ENCODE data around the gene COQ2.
"Not testable (repeated sequence)": the region's sequence is repeated elsewhere in the genome, so short reads cannot be mapped to it uniquely, and the experiment has no call there.

The COQ2 gene

GRCh38 chr4:83283181-83283580 is 1.4 kb downstream of the COQ2 start:
- no peak for DNase-seq (ENCODE audit: low spot score)

GRCh38 chr4:83282049-83282535 is 2.5 kb downstream of the COQ2 start:
- DNase-seq (ENCODE audit: low spot score) = peak; percentile 41

- no peak for DNase-seq (ENCODE audit: low spot score)
Observed at GRCh38 chr4:83281307-83281706, 3.3 kb downstream of the COQ2 start.

- DNase-seq (ENCODE audit: low spot score) = no peak
Observed at GRCh38 chr4:83276299-83277040, 8.1 kb downstream of the COQ2 start.

- not testable (repeated sequence) for DNase-seq (ENCODE audit: low spot score)
Observed at GRCh38 chr4:83273926-83274325, 10.7 kb downstream of the COQ2 start.

- DNase-seq (ENCODE audit: low spot score) = no peak
Observed at GRCh38 chr4:83272900-83273299, 11.7 kb downstream of the COQ2 start.

- DNase-seq (ENCODE audit: low spot score) = no peak
Observed at GRCh38 chr4:83269256-83269655, 15.3 kb downstream of the COQ2 start.

GRCh38 chr4:83268491-83268890 is 16.1 kb downstream of the COQ2 start:
- no peak for DNase-seq (ENCODE audit: low spot score)

GRCh38 chr4:83267830-83268475 is 16.6 kb downstream of the COQ2 start:
- DNase-seq (ENCODE audit: low spot score) = no peak

- no peak for DNase-seq (ENCODE audit: low spot score)
Observed at GRCh38 chr4:83267121-83267829, 17.3 kb downstream of the COQ2 start.

GRCh38 chr4:83266689-83267088 is 17.9 kb downstream of the COQ2 start:
- no peak for DNase-seq (ENCODE audit: low spot score)

GRCh38 chr4:83263106-83263505 is 21.5 kb downstream of the COQ2 start:
- DNase-seq (ENCODE audit: low spot score) = no peak

- DNase-seq (ENCODE audit: low spot score) = no peak
Observed at GRCh38 chr4:83262682-83263081, 21.9 kb downstream of the COQ2 start.

- no peak for DNase-seq (ENCODE audit: low spot score)
Observed at GRCh38 chr4:83261307-83261706, 23.3 kb downstream of the COQ2 start.

GRCh38 chr4:83259586-83259985 is 25.0 kb downstream of the COQ2 start:
- DNase-seq (ENCODE audit: low spot score) = no peak

GRCh38 chr4:83258461-83258860 is 26.1 kb downstream of the COQ2 start:
- DNase-seq (ENCODE audit: low spot score) = no peak

- no peak for DNase-seq (ENCODE audit: low spot score)
Observed at GRCh38 chr4:83257811-83258210, 26.8 kb downstream of the COQ2 start.

GRCh38 chr4:83255584-83255983 is 29.0 kb downstream of the COQ2 start:
- no peak for DNase-seq (ENCODE audit: low spot score)

GRCh38 chr4:83252782-83253405 is 31.7 kb downstream of the COQ2 start:
- peak; percentile 76 for DNase-seq (ENCODE audit: low spot score)

- DNase-seq (ENCODE audit: low spot score) = no peak
Observed at GRCh38 chr4:83251447-83251830, 33.2 kb downstream of the COQ2 start.

GRCh38 chr4:83250687-83251446 is 33.7 kb downstream of the COQ2 start:
- DNase-seq (ENCODE audit: low spot score) = no peak

- no peak for DNase-seq (ENCODE audit: low spot score)
Observed at GRCh38 chr4:83248486-83248885, 36.1 kb downstream of the COQ2 start.
